ENCODE measurements around the gene MINDY4.

GRCh38 chr7:30858576-30858975 lies 87.4 kb downstream of the MINDY4 start:
- TF ChIP-seq CTCF (IDR thresholded peaks at IDR 0.05; ENCODE audit: low read depth, low read length, poor library complexity, severe bottlenecking) (no peak), EZH2phosphoT487 (IDR thresholded peaks at IDR 0.05; ENCODE audit: borderline replicate concordance, low read length) (no peak)
